Endothelial cell (in vitro differentiated cells): ENCODE results near the gene HYLS1. TPM values are rescaled to one million over a fixed set of nuclear protein-coding genes. Genes with fewer than 3 reads are reported as not detected.
A peak's percentile ranks its signal among the peaks of the same experiment; 100 is the strongest.
"Not testable (repeated sequence)": the region's sequence is repeated elsewhere in the genome, so short reads cannot be mapped to it uniquely, and the experiment has no call there.

Source experiments
- DNase-seq: peaks from one replicate; pipeline ENCODE4 v3.0.0; 2021; ENCODE audit warnings: low spot score
- H3K27ac Mint-ChIP-seq: one replicate; pipeline ENCODE4 v1.8.0; 2021; ENCODE audit warnings: mixed read lengths, inconsistent platforms; ENCODE audit not compliant: unreplicated experiment
- H3K27me3 Mint-ChIP-seq: one replicate; pipeline ENCODE4 v1.8.0; 2021; ENCODE audit warnings: mild to moderate bottlenecking, moderate library complexity, mixed read lengths, inconsistent platforms; ENCODE audit not compliant: unreplicated experiment
- H3K36me3 Mint-ChIP-seq: one replicate; pipeline ENCODE4 v1.8.0; 2021; ENCODE audit warnings: mild to moderate bottlenecking, low read depth, mixed read lengths, inconsistent platforms; ENCODE audit not compliant: unreplicated experiment
- H3K4me1 Mint-ChIP-seq: one replicate; pipeline ENCODE4 v1.8.0; 2021; ENCODE audit warnings: mild to moderate bottlenecking, mixed read lengths, inconsistent platforms; ENCODE audit not compliant: unreplicated experiment
- H3K4me3 Mint-ChIP-seq: one replicate; pipeline ENCODE4 v1.8.0; 2021; ENCODE audit warnings: mild to moderate bottlenecking, mixed read lengths, inconsistent platforms; ENCODE audit not compliant: unreplicated experiment
- H3K9me3 Mint-ChIP-seq: one replicate; pipeline ENCODE4 v1.8.0; 2021; ENCODE audit warnings: mixed read lengths, inconsistent platforms; ENCODE audit not compliant: unreplicated experiment
- CTCF ChIP-seq: fragments of 200-600 bp; sonication (generic); IDR thresholded peaks from one replicate; pipeline ENCODE4 v1.5.0; 2021; ENCODE audit warnings: antibody characterized with exemption; ENCODE audit not compliant: unreplicated experiment
- total RNA-seq: library from RNA; stranded (reverse); fragmentation: NEBNext Ultra II Directional; extraction: Animal tissue kit (Norgen Biotek cat#: 25700); gene quantifications from one replicate; pipeline ENCODE4 v1.2.1, GENCODE V29; 2021; ENCODE audit not compliant: unreplicated experiment

Gene HYLS1
- total RNA-seq, 1 donor from 2014 or later = 5.5 TPM

DNA sequence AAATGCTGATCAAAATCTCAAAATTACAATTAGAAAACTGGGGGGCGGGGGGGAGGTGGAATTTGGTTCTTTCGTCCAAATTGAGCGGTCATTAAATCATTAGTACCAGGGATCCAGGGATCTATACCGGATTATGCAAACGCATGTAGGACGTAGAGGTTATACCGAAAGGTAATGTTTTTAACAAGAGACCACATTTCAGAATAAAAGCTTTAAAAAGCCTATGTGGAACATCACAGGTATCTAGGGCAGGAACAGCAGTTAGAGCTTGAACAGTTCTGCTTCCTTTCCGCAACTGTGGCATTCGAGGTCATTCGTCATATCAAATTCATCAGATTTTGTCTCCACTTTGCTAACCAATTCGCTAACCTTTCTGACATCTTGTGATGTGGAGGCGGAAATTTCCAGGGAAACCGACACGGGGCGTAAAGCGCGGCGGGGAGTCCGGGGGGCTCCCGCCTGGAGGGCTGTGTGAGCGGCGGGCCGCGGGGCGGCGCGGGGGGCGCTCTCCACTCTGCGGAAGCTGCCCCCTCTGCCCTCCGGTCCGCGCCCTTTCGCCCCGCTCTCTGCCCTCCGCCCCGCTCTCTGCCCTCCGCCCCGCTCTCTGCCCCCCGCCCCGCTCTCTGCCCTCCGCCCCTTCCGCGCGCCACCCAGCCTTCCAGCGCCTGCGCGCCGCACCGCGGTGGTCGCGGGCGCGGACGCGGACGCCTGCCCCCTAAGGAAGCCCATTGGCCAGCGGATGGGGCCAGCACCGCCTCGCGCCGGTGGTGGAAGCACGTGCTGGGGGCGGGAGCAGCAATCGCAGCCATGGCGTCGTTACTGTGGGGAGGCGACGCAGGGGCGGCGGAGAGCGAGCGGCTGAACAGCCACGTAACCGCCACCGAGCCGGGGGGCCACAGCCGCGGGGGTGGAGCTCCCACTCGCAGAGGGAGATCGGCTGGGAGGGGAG lies 16.5 kb downstream of the HYLS1 start, which contains the start of gene DDX25:
TSS of gene DDX25 (plus strand) at position 798 of the 949 bp plus-strand sequence. CDS start at position 808, 10 bp downstream.
- Mint-ChIP-seq H3K4me3 (peak within 1 kb of the TSS; percentile 97), H3K27me3 (peaks cover 6% of the 10 kb centered on the region), H3K9me3 (no peaks in the 10 kb centered on the region), H3K27ac (peak within 1 kb of the TSS; percentile 15), H3K4me1 (peaks cover 15% of the 10 kb centered on the region), H3K36me3 (no peaks in the 10 kb centered on the region)
- TF ChIP-seq CTCF = no peak
- DNase-seq = peak; percentile 69

DNA sequence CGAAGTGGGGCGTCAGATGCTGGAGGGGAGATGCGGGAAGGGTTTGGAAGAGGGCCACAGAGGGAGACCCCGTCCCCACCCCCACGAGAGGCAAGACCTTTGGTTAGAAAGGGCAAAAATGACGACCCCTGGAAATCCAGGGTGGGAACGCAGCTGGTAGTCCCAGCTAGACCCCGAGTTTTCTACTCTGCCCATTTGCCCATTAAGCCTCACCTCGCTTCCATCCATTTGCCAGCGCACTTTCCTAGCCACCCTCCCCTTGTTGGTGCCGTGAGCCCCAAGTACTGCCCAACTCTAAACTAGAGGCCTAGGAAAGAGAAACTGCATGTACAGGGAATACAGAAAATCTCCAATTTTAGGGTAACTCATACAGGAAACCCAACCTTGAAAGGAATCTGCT lies 17.2 kb downstream of the HYLS1 start:
- Mint-ChIP-seq H3K27ac (no peak overlapping the region), H3K27me3 (peaks cover 6% of the 10 kb centered on the region), H3K9me3 (no peaks in the 10 kb centered on the region)

GRCh38 chr11:125910226-125910849 lies 22.9 kb downstream of the HYLS1 start:
- Mint-ChIP-seq H3K4me1 (no peaks in the 10 kb centered on the region), H3K27ac (no peak overlapping the region), H3K4me3 (no peak overlapping the region), H3K27me3 (peaks cover 3% of the 10 kb centered on the region), H3K36me3 (no peaks in the 10 kb centered on the region), H3K9me3 (no peaks in the 10 kb centered on the region)
- DNase-seq = no peak
- no peak for TF ChIP-seq CTCF

More for the DNA sequence above, 17.2 kb downstream of the HYLS1 start:
- Mint-ChIP-seq H3K4me3 (peak overlapping the region; percentile 84), H3K4me1 (peaks cover 15% of the 10 kb centered on the region), H3K36me3 (no peaks in the 10 kb centered on the region)
- no peak for TF ChIP-seq CTCF
- DNase-seq = no peak

GRCh38 chr11:125914601-125915000 lies 27.1 kb downstream of the HYLS1 start:
- DNase-seq, H3K4me3 Mint-ChIP-seq, H3K36me3 Mint-ChIP-seq, H3K27ac Mint-ChIP-seq, H3K4me1 Mint-ChIP-seq, H3K9me3 Mint-ChIP-seq, H3K27me3 Mint-ChIP-seq: not testable (repeated sequence)

DNA sequence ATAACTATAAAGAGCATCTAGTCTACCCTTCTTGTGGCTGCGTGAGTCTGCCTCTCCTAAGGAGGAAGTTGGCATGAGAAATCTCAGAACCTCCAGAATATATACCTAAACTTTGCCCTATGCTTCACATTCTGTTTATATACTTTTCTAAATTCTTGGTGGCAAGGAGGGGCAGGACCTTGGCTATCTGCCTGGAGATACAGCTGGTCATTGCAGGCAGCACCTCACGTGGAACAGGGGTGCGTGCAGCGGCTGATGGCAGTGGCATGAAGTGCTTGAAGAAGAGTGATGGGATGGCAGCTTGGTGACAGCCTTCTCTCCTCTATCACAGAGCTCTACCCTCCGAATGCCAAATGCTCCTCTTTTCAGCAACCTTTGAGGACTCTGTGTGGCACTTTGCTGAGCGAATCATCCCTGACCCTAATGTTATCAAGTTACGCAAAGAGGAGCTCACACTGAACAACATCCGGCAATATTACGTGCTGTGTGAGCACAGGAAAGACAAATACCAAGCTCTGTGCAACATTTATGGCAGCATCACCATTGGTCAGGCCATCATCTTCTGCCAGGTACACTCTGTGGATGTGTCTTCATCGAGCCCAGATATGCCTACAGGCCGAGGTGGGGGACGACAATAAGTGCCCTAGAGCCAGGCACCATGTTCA lies 29.3 kb downstream of the HYLS1 start:
- H3K4me3 Mint-ChIP-seq = no peak overlapping the region
- H3K9me3 Mint-ChIP-seq = no peaks in the 10 kb centered on the region
- no peaks in the 10 kb centered on the region for H3K4me1 Mint-ChIP-seq
- no peaks in the 10 kb centered on the region for H3K36me3 Mint-ChIP-seq
- no peak overlapping the region for H3K27ac Mint-ChIP-seq
- DNase-seq = no peak
- TF ChIP-seq CTCF = no peak
- peaks cover 2% of the 10 kb centered on the region for H3K27me3 Mint-ChIP-seq
